Thymus (tissue), 11 donors: ENCODE results near the gene ARHGAP25. TPM values are rescaled to one million over a fixed set of nuclear protein-coding genes. Genes with fewer than 3 reads are reported as not detected.

Experiments used
- DNase-seq, 9 donors: peaks; one replicate each; pipeline ENCODE4 v3.0.0-alpha.2; 2013; ENCODE audit warnings: low spot score in 9 of 9, low read depth in 6 of 9, missing footprints in 1 of 9
- H3K27ac ChIP-seq, 2 donors: one replicate each; pipeline ENCODE4 v1.5.1; 2013; ENCODE audit warnings: control low read depth in 1 of 2, low read depth in 1 of 2, low read length in 1 of 2, mild to moderate bottlenecking in 1 of 2, moderate library complexity in 1 of 2
- H3K27me3 ChIP-seq, 2 donors: one replicate each; pipeline ENCODE4 v1.5.1; 2013; ENCODE audit warnings: low read length in 1 of 2; ENCODE audit not compliant: control insufficient read depth in 2 of 2, insufficient read depth in 1 of 2
- H3K36me3 ChIP-seq, 2 donors: one replicate each; pipeline ENCODE4 v1.5.1; 2013; ENCODE audit warnings: low read length in 1 of 2, mild to moderate bottlenecking in 1 of 2, moderate library complexity in 1 of 2; ENCODE audit not compliant: control insufficient read depth in 2 of 2, insufficient read depth in 2 of 2
- H3K4me1 ChIP-seq, 2 donors: one replicate each; pipeline ENCODE4 v1.5.1; 2013; ENCODE audit warnings: low read length in 2 of 2; ENCODE audit not compliant: control insufficient read depth in 2 of 2, insufficient read depth in 2 of 2
- H3K4me3 ChIP-seq, 2 donors: one replicate each; pipeline ENCODE4 v1.5.1; 2013; ENCODE audit warnings: low read length in 2 of 2, control low read depth in 1 of 2, mild to moderate bottlenecking in 1 of 2
- H3K9me3 ChIP-seq, 2 donors: one replicate each; pipeline ENCODE4 v1.5.1; 2013; ENCODE audit warnings: low read length in 1 of 2, mild to moderate bottlenecking in 1 of 2; ENCODE audit not compliant: control insufficient read depth in 2 of 2, insufficient read depth in 1 of 2
- WGBS: extraction: QIAGEN DNeasy Blood & Tissue Kit; methylation state at CpG from one replicate; pipeline ENCODE4 v1.1.7; 2013; 5-methylcytosine and 5-hydroxymethylcytosine counted together
- polyA plus RNA-seq: library from polyadenylated mRNA; stranded (reverse); fragments of 200-250 nt; gene quantifications from one replicate; pipeline ENCODE4 v1.2.3, GENCODE V29; 2013
- total RNA-seq: library from RNA; stranded (reverse); fragments of 120-200 nt; gene quantifications from one replicate; pipeline ENCODE4 v1.2.4, GENCODE V29; 2013
- donor health status: healthy.

The ARHGAP25 gene
- total and polyA plus RNA-seq, 2 donors, result 31.7 to 32.2 TPM

DNA sequence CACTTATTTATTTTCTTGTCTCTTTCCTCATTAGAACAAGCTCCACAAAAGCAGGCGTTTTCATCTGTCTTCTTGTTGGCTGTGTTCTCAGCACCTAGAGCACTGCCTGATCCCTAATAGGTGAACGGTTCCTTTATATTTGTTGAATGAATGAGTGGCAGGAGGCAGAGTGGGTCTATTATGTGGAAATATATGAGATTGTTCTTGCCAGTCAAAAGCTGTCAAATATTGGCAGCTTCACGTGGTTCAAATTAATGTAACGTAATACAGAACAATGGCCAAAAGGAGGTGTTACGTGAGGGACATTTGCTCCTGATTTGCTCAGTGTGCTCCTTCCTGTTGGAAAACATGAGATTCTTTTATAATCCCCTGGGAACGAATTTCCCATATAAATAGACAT, 8.5 kb upstream of the ARHGAP25 start:
- no peaks in the 10 kb centered on the region for H3K27me3 ChIP-seq
- DNase-seq, result no peak
- no peaks in the 10 kb centered on the region for H3K36me3 ChIP-seq
- H3K27ac ChIP-seq, result peak overlapping the region in 1 of 2 donors; percentile 93
- 72% methylated on average over 6 of the region's 6 CpGs for WGBS
- H3K4me1 ChIP-seq, result peaks cover 35 to 49% of the 10 kb centered on the region in 2 donors
- no peaks in the 10 kb centered on the region for H3K9me3 ChIP-seq
- no peak overlapping the region for H3K4me3 ChIP-seq

DNA sequence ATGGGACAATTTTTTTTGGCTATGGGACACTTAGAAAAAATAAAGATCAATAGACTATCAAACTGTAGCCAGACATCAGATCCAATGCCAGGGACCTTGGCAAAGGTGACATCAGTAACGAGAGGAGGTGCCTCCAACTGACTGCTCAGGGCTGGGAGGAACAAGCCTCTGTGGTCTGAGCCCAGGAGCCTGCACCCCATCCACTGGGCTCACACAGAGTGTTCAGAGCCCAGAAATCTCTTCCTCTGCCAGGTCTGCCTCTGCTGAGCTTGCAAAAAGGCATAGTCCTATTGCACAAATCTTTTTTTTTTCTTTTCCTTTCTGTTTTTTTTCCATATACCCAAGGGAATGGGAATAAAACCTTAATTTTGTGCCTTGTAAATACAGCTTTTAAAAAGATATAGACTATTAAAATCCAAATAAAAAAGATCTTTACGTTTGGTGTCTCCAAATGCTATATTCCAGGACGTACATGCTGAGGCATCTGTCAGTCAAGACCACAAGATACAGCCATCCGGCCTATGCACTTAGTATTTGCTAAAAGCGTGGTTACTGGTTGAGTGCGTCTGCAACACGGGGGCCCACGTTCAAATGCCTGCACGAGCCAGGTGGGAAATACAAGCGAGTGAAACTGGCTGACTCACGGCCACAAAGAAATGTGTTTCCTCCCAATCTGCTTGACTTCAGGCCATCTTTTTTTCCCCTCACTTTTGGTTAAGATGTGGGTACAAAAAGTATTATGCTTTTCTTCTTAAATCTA, 7.8 kb upstream of the ARHGAP25 start:
- DNase-seq, result peak in 6 of 9 donors; percentile 65 to 93 (median 84)
- Histone ChIP-seq H3K27ac (peak overlapping the region; percentile 74 to 93), H3K36me3 (no peaks in the 10 kb centered on the region), H3K9me3 (no peaks in the 10 kb centered on the region), H3K4me3 (no peak overlapping the region), H3K4me1 (peaks cover 29 to 42% of the 10 kb centered on the region in 2 donors), H3K27me3 (no peaks in the 10 kb centered on the region)
- 4% methylated on average over 11 of the region's 11 CpGs for whole genome bisulfite sequencing

DNA sequence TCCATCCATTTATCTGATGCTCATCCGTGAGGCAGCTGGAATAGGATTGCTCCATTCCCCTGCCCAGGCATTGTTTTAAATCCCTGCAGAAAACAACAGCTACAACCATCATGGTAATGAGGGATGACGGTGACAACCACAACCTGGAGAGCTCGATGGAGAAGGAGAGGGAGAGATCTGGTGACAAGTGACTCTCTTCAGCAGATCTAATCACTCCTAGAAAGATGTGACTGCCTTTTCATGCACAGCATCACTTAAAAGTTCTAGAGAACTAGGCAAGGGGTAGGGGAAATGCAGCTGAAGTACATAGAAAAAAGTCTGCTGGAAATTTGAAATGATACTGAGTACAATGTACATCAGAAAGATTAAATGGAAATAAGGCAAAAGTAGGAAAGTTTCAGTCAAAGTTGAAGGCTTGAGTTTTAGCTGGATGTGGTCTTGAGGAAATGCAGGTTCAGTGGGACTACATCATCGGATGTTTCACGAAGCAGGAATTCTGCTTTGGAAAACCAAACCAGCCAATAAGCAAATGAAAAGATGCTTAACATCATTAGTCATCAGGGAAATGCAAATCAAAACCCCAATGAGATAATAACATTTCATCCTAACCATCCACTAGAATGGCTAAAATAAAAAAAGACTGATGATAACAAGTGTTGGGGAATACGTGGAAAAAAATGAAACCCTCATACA, 6.8 kb upstream of the ARHGAP25 start:
- Histone ChIP-seq H3K27me3 (no peaks in the 10 kb centered on the region), H3K9me3 (no peaks in the 10 kb centered on the region), H3K27ac (peak overlapping the region; percentile 74 to 93), H3K4me1 (peaks cover 23 to 33% of the 10 kb centered on the region in 2 donors), H3K4me3 (no peak overlapping the region), H3K36me3 (no peaks in the 10 kb centered on the region)
- 62% methylated on average over 6 of the region's 6 CpGs for WGBS
- peak in 1 of 9 donors; percentile 58 for DNase-seq

DNA sequence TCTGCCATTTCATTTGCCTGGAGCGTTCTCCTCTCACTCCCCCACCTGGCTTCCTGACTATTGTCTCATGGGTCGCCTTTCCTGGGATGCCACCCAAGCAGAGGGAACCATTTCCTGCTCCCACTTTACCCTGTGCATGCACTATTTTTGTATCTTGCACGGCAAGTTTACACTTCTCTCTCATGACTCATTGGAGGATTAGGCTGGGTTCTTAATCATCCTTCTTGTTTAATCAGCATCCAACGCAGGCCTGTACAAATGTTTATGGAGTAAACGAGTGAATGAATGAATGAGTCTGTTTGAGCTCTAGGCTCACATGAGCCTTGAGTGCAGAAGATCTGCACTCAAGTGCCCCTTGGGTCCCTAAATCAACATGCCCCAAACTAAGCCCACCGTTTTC, 3.8 kb upstream of the ARHGAP25 start:
- H3K9me3 ChIP-seq, result no peaks in the 10 kb centered on the region
- H3K27me3 ChIP-seq, result no peaks in the 10 kb centered on the region
- H3K4me3 ChIP-seq, result no peak overlapping the region
- H3K27ac ChIP-seq, result no peak overlapping the region
- 91% methylated on average over 6 of the region's 6 CpGs for WGBS
- DNase-seq, result no peak
- H3K36me3 ChIP-seq, result no peaks in the 10 kb centered on the region
- peaks cover 36 to 42% of the 10 kb centered on the region in 2 donors for H3K4me1 ChIP-seq

DNA sequence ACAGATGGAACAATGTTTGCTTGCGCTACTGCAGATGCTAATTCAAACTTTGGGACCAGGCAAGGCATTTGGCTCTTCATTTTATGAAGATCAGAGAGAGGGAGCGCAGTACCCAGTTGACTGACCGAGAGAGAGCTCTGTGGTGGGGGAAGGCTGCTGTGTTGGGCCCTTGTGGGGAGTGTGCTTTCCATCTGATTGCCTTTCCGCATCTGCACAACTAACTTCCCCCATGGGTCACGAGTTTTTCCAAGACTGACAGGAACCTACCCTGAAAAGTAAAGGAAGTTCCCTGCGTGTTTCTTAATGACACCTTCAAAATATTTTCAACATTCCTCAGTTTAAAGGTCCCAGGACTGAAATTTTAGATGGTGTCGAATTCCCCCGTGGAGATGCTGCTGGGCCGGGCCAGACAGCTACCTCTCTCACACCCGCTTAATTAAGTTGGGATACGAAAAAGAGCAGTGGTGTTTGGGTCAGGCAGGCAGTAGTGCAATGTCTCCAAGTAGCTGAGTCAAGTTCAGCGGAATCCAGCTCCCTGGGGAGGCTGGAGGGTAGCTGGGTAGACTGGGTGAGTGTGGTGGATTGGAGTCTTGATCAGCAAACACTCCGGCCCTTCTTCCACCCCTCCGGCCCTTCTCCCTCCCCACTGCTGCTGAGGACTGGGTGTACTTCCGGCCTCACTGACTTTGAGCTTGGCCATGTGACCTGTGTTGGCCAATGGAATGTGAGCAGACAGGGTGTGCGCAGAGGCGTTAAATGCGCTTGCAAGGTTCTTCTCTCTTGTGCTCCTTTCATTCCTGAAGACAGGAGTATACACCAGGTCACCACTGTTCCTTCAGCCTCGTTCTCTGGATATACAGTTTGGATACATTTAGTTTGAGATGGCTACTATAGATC, 2.3 kb upstream of the ARHGAP25 start:
- H3K36me3 ChIP-seq, result no peaks in the 10 kb centered on the region
- H3K9me3 ChIP-seq, result no peaks in the 10 kb centered on the region
- 95% methylated on average over 19 of the region's 19 CpGs for WGBS
- H3K4me3 ChIP-seq, result no peak overlapping the region
- no peak overlapping the region for H3K27ac ChIP-seq
- no peaks in the 10 kb centered on the region for H3K27me3 ChIP-seq
- no peak for DNase-seq
- peaks cover 30 to 35% of the 10 kb centered on the region in 2 donors for H3K4me1 ChIP-seq

DNA sequence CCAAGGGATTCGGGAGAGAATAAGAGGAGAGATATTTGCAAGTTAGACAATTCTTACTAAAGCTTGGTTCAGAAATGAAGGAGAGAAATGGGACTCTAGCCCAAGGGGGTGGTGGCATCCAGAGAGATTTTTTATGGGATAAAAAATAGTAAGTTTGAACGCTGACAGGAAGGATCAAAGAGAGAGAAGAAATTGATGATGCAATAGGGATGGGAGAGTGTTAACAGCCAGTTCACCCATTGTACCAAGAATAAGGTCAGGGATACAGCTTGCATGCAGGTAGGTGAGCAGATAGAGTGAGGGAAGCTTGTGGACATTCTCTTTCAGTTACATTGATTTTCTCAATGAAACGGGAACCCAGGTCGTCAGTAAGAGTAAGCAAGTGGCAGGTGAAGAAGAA, 1.2 kb upstream of the ARHGAP25 start:
- H3K27ac ChIP-seq, result peak overlapping the region; percentile 95 to 99

DNA sequence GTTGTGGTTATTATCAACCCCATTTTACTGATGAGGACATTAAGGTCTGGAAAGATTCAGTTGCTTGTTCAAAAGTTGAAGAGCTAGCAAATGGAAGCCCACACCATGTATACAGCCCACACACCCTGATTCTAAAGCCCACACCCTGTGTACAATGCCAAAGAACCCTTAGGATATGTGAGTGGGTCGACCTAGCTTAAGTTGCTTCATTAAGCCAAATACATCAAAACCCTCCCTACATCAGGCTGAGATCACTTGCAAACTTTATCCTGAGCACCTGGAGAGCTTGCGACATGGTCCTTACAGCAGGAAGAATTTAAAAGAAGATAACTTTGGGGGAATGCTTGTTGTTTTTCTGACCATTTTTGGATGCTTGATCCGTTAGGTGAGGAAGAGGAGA, 435 bp upstream of the ARHGAP25 start:
- peak overlapping the region; percentile 95 to 99 for H3K27ac ChIP-seq
- H3K4me3 ChIP-seq, result peak overlapping the region; percentile 53 to 66
- peaks cover 37 to 45% of the 10 kb centered on the region in 2 donors for H3K4me1 ChIP-seq
- H3K27me3 ChIP-seq, result no peaks in the 10 kb centered on the region
- WGBS, result 13% methylated on average over 3 of the region's 3 CpGs
- peak in 1 of 9 donors; percentile 63 for DNase-seq
- H3K9me3 ChIP-seq, result no peaks in the 10 kb centered on the region
- H3K36me3 ChIP-seq, result peaks cover 0 to 3% of the 10 kb centered on the region in 2 donors

More for the DNA sequence above, 1.2 kb upstream of the ARHGAP25 start:
- WGBS, result 88% methylated on average over 4 of the region's 4 CpGs
- no peak for DNase-seq
- no peaks in the 10 kb centered on the region for H3K27me3 ChIP-seq
- no peaks in the 10 kb centered on the region for H3K36me3 ChIP-seq
- H3K4me3 ChIP-seq, result no peak overlapping the region
- peaks cover 30 to 37% of the 10 kb centered on the region in 2 donors for H3K4me1 ChIP-seq
- H3K9me3 ChIP-seq, result no peaks in the 10 kb centered on the region

DNA sequence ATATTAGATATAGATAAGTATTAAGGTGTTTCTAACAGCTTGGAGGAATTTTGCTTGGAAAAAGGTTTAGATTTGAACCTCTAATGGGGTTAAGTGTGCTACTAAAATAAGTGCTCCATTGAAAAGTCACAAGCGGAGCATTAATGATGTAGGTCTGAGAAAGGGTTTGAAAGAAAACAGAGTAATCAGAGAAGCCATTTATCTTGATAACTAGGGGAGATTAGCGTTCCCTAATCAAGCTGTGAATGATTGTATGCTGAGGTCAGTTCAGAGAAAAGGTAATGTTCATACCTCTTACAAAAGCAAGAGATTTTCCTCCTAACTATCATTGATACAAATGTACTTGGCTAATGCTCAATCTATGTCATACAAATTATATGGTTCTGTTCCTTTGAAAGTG, 1.5 kb downstream of the ARHGAP25 start:
- Histone ChIP-seq H3K36me3 (peaks cover 0 to 6% of the 10 kb centered on the region in 2 donors), H3K27me3 (no peaks in the 10 kb centered on the region), H3K27ac (peak overlapping the region in 1 of 2 donors; percentile 95), H3K4me3 (peak overlapping the region; percentile 53 to 66), H3K9me3 (no peaks in the 10 kb centered on the region), H3K4me1 (peaks cover 52 to 64% of the 10 kb centered on the region in 2 donors)
- peak in 1 of 9 donors; percentile 35 for DNase-seq
- WGBS, result 7% methylated on average over 2 of the region's 2 CpGs
